GM19193 (cell line): Measurements from ENCODE around the gene ANXA1.
A peak's percentile ranks its signal among the peaks of the same experiment; 100 is the strongest.

Experiments used
- POLR2A ChIP-seq: IDR thresholded peaks from 4 replicates; pipeline ENCODE4 v1.6.1; 2011; ENCODE audit not compliant: insufficient read depth, insufficient read length; ENCODE audit errors: extremely low read depth

Gene ANXA1

GRCh38 chr9:73151653-73152542 lies at the start of gene ANXA1:
ANXA1 (plus strand) TSS chr9:73151865; CDS start chr9:73158536, 6,671 bp downstream.
- TF ChIP-seq POLR2A: no peak

- no peak for TF ChIP-seq POLR2A
Measured at GRCh38 chr9:73104342-73104741, 47.3 kb upstream of the ANXA1 start.

- TF ChIP-seq POLR2A: no peak
Measured at GRCh38 chr9:73104921-73105320, 46.7 kb upstream of the ANXA1 start.

GRCh38 chr9:73114058-73114457 lies 37.6 kb upstream of the ANXA1 start:
- no peak for TF ChIP-seq POLR2A

- TF ChIP-seq POLR2A: no peak
Measured at GRCh38 chr9:73114958-73115357, 36.7 kb upstream of the ANXA1 start.

- no peak for TF ChIP-seq POLR2A
Measured at GRCh38 chr9:73116031-73116430, 35.6 kb upstream of the ANXA1 start.

GRCh38 chr9:73116880-73117279 lies 34.8 kb upstream of the ANXA1 start:
- TF ChIP-seq POLR2A: no peak

- no peak for TF ChIP-seq POLR2A
Measured at GRCh38 chr9:73118286-73118685, 33.4 kb upstream of the ANXA1 start.

GRCh38 chr9:73118898-73119554 lies 32.6 kb upstream of the ANXA1 start:
- no peak for TF ChIP-seq POLR2A

GRCh38 chr9:73121375-73121935 lies 30.2 kb upstream of the ANXA1 start:
- TF ChIP-seq POLR2A: no peak

- TF ChIP-seq POLR2A: no peak
Measured at GRCh38 chr9:73125651-73126050, 26.0 kb upstream of the ANXA1 start.

- TF ChIP-seq POLR2A: no peak
Measured at GRCh38 chr9:73129941-73130685, 21.6 kb upstream of the ANXA1 start.

GRCh38 chr9:73131461-73131860 lies 20.2 kb upstream of the ANXA1 start:
- no peak for TF ChIP-seq POLR2A

- TF ChIP-seq POLR2A: peak; percentile 50
Measured at GRCh38 chr9:73132034-73132776, 19.5 kb upstream of the ANXA1 start.

- no peak for TF ChIP-seq POLR2A
Measured at GRCh38 chr9:73133022-73133651, 18.5 kb upstream of the ANXA1 start.

- no peak for TF ChIP-seq POLR2A
Measured at GRCh38 chr9:73133921-73134407, 17.7 kb upstream of the ANXA1 start.
